ENCODE measurements around the gene CNFN.

Gene CNFN

DNA sequence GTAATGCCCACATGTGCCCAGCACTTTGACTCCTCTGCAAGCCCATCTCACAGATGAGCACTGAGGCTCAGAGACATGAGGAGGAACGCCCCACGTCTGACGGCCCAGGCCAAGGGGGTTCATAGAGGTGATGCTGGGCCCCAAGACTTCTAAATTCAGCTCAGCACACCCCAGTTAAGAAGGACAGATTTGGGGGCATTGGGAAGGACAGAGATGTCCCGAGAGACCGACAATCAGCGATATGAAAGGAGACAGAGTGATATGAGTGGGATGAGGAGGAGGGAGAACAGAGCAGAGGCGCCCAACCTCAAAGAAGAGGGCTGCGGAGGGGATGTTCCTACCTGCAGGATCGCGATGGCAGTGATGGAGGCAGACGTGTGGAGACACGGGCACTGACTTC, at the start of gene CNFN:
TSS of gene CNFN (minus strand) at position 399 of the 400 bp plus-strand sequence. CDS start 1,260 bp downstream, outside the sequence.
- in situ Hi-C loops (cut with MboI; ENCODE audit: low sequenced_read_pairs) = no loop called here

DNA sequence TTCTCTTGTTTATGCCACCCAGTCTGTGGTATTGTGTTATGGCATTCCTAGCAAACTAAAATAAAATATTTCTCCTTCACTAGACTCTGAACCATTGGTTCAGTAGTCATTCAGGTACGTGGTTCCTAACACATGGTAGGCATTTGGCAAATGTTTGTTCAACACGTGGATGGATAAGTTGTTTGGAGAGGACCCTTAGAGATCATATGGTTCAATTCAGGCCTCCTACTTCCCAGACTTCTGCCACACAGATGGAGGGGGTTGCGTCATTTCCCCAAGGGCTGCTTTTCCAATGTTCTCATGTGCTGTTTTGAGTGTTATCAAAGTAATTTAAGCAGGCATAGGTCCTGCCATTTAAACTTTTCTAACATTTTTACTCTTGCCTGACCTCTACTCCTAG, 45.9 kb upstream of the CNFN start:
- in situ Hi-C loops (cut with MboI; ENCODE audit: low sequenced_read_pairs) = no loop called here

- in situ Hi-C loops (cut with MboI; ENCODE audit: low sequenced_read_pairs) = no loop called here
Measured at GRCh38 chr19:42435316-42435715, 45.2 kb upstream of the CNFN start.

DNA sequence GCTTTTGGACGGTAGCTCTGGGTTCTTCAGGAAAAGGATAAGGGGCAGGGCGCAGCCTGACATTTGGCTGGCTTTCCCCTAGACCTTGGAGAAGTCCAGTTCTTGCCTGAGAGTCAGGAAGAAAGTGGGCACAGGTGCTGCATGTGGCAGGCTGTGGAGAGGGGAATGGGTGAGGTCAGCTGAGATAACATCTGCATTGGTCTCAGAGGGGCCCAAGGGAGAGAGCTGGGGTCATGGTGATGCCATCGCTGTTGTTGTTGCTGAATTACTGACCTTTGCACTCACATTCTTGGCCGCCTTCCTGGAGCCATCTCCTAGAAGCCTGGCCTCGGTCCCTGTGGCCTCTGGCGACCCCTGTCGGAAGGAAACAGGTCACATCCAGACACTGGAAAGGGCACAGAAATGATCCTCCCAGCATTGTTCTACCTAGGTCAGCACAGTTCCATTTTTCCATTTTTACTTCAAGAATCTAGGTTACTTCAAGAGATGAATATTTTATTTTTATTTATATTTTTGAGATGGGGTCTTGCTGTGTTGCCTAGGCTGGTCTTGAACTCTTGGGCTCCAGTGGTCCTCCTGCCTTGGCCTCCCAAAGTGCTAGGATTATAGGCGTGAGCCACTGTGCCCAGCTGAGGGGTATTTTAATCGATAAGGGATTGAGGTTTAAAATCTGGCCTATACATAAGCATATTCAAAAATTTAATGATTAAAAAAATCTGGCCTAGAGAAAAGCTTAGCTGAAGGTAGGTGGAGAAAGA, 43.6 kb upstream of the CNFN start:
- in situ Hi-C loops (cut with MboI; ENCODE audit: low sequenced_read_pairs) = loop anchor here (5.0 kb wide), 1 partner anchor 321 kb away; no protein-coding TSS in a partner anchor

DNA sequence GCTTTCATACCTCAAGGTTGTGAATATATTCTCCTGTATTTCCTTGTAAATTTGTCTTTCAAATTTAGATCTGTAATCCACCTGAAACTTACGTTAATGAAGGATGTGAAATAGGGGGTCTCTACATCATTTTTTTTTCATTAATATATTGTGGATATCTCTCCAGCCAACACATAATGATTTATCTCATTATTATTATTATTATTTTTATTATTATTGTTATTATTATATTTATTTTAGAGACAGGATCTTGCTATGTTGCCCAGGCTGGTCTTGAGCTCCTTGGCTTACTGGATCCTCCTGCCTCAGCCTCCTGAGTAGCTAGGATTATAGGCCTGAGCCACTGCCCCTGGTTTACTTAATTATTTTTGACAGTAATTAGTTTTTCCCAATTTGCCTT, 41.4 kb upstream of the CNFN start:
- in situ Hi-C loops (cut with MboI; ENCODE audit: low sequenced_read_pairs) = loop anchor here (5.0 kb wide), 1 partner anchor 319 kb away; no protein-coding TSS in a partner anchor

GRCh38 chr19:42428676-42429075, 38.6 kb upstream of the CNFN start:
- in situ Hi-C loops (cut with MboI; ENCODE audit: low sequenced_read_pairs) = no loop called here

- in situ Hi-C loops (cut with MboI; ENCODE audit: low sequenced_read_pairs) = no loop called here
Measured at GRCh38 chr19:42427313-42427712, 37.2 kb upstream of the CNFN start, which contains the start of gene LIPE. LIPE (minus strand) TSS chr19:42427388; CDS start chr19:42427149, 239 bp downstream.

GRCh38 chr19:42426643-42427042, 36.5 kb upstream of the CNFN start:
- in situ Hi-C loops (cut with MboI; ENCODE audit: low sequenced_read_pairs) = no loop called here

DNA sequence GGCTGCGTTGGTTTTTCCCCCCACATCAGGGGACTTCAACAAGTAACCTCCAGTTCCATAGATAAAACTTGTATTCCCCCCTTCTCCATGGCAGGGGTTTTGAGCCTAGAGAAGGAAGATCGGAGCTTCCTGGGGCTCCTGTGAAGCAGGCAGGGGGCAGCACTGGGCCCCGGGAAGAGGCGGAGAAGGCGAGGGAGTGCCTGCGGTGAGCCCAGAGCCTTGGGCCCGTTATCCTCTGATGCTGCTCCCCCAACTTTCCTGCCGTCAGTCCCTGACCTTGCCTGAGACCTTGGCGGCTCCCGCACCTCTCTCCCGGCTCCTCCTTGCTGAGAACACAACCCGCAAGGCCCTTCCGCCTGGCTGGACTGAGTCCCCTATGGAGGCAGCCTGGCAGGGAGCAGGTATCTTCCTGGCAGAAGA, 34.6 kb upstream of the CNFN start:
- in situ Hi-C loops (cut with MboI; ENCODE audit: low sequenced_read_pairs) = no loop called here

GRCh38 chr19:42424345-42424707, 34.2 kb upstream of the CNFN start:
- in situ Hi-C loops (cut with MboI; ENCODE audit: low sequenced_read_pairs) = no loop called here

GRCh38 chr19:42423462-42424344, 33.6 kb upstream of the CNFN start:
- in situ Hi-C loops (cut with MboI; ENCODE audit: low sequenced_read_pairs) = no loop called here

- in situ Hi-C loops (cut with MboI; ENCODE audit: low sequenced_read_pairs) = no loop called here
Measured at GRCh38 chr19:42422901-42423461, 32.9 kb upstream of the CNFN start.

- in situ Hi-C loops (cut with MboI; ENCODE audit: low sequenced_read_pairs) = no loop called here
Measured at GRCh38 chr19:42422092-42422900, 32.2 kb upstream of the CNFN start.

DNA sequence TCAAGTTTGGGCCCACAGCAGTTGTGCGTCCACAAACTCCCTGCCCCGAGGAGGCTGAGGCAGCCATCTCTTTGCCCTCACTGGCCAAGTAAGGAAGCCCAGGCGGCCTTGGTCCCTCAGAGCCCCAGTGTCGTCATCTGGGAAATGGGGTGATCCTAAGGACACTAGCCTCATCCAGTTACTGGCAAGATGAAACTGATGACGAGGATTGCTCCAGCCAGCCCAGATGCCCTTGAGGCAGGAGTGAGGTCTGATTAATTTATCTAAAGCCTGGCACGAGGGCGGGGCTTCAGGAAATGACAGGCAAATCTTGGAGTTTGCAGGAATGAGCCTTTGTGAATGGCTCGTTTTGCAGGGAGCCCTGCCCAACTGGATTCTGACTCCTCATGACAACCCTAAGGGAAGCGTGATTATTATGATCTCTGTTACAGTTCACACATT, 31.5 kb upstream of the CNFN start:
- in situ Hi-C loops (cut with MboI; ENCODE audit: low sequenced_read_pairs) = no loop called here

DNA sequence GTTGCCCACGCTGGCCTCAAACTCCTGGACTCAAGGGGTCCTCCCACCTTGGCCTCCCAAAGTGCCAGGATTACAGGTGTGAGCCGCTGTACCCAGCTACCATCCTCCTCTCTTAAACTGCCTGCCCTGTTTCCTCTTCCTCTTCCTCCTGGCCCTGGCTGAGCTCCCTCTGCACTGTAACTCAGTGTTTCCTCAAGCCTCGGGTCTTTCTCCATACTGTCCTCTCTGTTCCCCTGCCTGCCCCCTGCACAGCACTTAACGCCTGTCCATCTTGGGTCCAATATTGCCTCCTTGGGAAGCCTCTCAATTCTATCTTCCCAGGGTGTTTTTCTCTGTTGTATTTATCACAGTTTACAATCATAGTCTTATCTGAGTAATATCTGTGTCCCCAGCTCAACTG, 31.0 kb upstream of the CNFN start:
- in situ Hi-C loops (cut with MboI; ENCODE audit: low sequenced_read_pairs) = no loop called here

DNA sequence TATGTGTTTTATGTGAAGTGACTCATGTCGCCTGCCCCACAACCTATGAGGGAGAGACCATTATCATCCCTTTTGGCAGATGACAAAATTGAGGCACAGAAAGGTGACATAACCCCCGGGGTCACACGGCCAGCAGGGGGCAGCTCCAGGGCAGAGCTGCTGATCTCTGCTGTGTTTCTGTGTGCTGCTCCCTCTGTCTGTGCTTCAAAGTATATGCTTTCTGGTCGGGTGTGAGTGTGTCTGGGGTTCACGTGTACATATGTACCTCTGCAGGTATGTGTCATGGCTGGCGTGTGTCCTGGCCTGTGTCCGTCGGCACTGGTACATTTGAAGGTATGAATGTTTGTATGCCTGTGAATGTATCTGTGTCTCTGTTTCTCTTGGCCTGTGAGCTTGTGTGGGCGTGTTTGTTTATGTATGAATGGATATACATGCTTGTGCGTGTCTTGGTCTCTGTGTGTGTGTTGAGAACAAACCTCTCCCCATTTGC, 30.0 kb upstream of the CNFN start:
- in situ Hi-C loops (cut with MboI; ENCODE audit: low sequenced_read_pairs) = no loop called here

DNA sequence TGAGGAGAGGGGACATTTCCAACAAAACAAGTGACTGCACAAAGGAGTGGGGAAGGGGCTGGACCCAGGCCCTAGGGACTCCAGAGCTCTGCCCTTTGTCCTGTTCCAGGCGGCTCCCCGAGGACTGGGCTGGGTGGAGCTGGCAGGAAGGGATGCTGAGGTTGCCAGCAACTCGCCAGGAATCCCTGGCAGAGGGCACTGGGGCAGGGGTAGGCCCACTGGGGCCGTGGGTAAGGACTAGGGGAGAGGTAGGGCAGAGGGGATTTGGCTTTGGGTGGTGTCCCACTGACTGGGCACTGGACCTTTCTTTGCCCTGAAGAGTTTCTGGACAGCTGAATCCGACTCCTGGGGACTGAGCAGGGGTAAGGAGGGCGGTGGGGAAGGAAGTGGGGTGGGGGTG, 29.2 kb upstream of the CNFN start:
- in situ Hi-C loops (cut with MboI; ENCODE audit: low sequenced_read_pairs) = no loop called here

- in situ Hi-C loops (cut with MboI; ENCODE audit: low sequenced_read_pairs) = no loop called here
Measured at GRCh38 chr19:42412661-42413076, 22.6 kb upstream of the CNFN start.

- in situ Hi-C loops (cut with MboI; ENCODE audit: low sequenced_read_pairs) = no loop called here
Measured at GRCh38 chr19:42412227-42412626, 22.1 kb upstream of the CNFN start.

DNA sequence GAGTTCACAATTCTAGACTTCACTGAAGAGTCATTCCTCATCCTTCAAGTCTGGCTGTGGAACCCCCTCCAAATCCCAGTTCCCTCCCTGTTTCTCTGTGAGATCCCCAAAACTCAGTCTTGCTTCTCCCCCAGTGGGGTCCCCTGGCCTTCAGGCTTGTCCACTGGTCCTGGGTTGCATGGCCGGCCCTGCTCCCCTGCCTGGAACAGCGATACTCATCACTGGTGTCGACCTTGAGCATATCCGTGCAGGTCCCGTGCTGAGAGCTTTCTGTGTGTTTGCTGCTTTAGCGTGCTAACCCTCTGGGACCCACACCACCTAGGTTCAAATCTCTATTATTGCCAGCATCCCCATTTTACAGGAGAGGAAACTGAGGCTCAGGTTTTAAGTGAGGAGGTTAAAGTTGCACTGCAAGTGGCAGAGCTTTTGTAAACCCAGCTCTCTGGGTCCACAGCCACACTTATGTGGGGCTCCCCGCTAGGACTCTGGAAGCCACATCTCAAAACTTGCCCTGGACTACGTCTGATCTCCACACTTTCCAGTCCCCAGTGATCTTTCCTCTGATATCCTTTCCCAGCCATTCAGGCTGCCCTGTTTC, 21.6 kb upstream of the CNFN start:
- in situ Hi-C loops (cut with MboI; ENCODE audit: low sequenced_read_pairs) = no loop called here
